ENCODE results near the gene ARMC3. TPM values are rescaled to one million over a fixed set of nuclear protein-coding genes. Genes with fewer than 3 reads are reported as not detected.

Gene ARMC3
- total RNA-seq, 2 experiments from 2014 or later, result not detected

- Mint-ChIP-seq H3K36me3 (ENCODE audit: low read depth) (no peaks in the 10 kb centered on the region), H3K4me3 (no peak overlapping the region), H3K9me3 (ENCODE audit: insufficient read depth) (no peaks in the 10 kb centered on the region), H3K27me3 (ENCODE audit: low read depth) (peaks cover 2% of the 10 kb centered on the region), H3K27ac (no peak overlapping the region), H3K4me1 (ENCODE audit: low read depth) (no peaks in the 10 kb centered on the region)
- CTCF ChIA-PET, result no interaction called here
- POLR2A ChIA-PET, result no interaction called here
- ATAC-seq (no peak), DNase-seq (no peak)
Observed at GRCh38 chr10:22934726-22935125, 6.9 kb downstream of the ARMC3 start.

GRCh38 chr10:22942437-22942836, 14.6 kb downstream of the ARMC3 start:
- Mint-ChIP-seq H3K27ac (no peak overlapping the region), H3K27me3 (ENCODE audit: low read depth) (peaks cover 2% of the 10 kb centered on the region), H3K9me3 (ENCODE audit: insufficient read depth) (no peaks in the 10 kb centered on the region), H3K36me3 (ENCODE audit: low read depth) (no peaks in the 10 kb centered on the region), H3K4me1 (ENCODE audit: low read depth) (peaks cover 4% of the 10 kb centered on the region), H3K4me3 (no peak overlapping the region)
- DNase-seq, result no peak
- ChIA-PET CTCF (no interaction called here), POLR2A (no interaction called here)
- no peak for ATAC-seq

GRCh38 chr10:22945934-22946673, 18.3 kb downstream of the ARMC3 start:
- Mint-ChIP-seq H3K4me1 (ENCODE audit: low read depth) (peaks cover 4% of the 10 kb centered on the region), H3K9me3 (ENCODE audit: insufficient read depth) (peaks cover 10% of the 10 kb centered on the region), H3K27ac (no peak overlapping the region), H3K4me3 (no peak overlapping the region), H3K36me3 (ENCODE audit: low read depth) (no peaks in the 10 kb centered on the region), H3K27me3 (ENCODE audit: low read depth) (no peaks in the 10 kb centered on the region)
- DNase-seq (no peak), ATAC-seq (no peak)
- CTCF ChIA-PET, result interaction anchor here (0.6 kb wide), 1 partner anchor 953 kb away, joined by 3 read pairs; no protein-coding TSS in a partner anchor
- POLR2A ChIA-PET, result no interaction called here

GRCh38 chr10:22954970-22955369, 27.1 kb downstream of the ARMC3 start:
- POLR2A ChIA-PET, result interaction anchor here (0.6 kb wide), 1 partner anchor 430 kb away, joined by 4 read pairs; no protein-coding TSS in a partner anchor
- no peaks in the 10 kb centered on the region for H3K4me1 Mint-ChIP-seq (ENCODE audit: low read depth)
- no peak overlapping the region for H3K27ac Mint-ChIP-seq
- ATAC-seq, result no peak
- no peak for DNase-seq
- H3K27me3 Mint-ChIP-seq (ENCODE audit: low read depth), result peaks cover 2% of the 10 kb centered on the region
- no peaks in the 10 kb centered on the region for H3K36me3 Mint-ChIP-seq (ENCODE audit: low read depth)
- no peak overlapping the region for H3K4me3 Mint-ChIP-seq
- CTCF ChIA-PET, result interaction anchor here (1.1 kb wide), 1 partner anchor 10 kb away, joined by 3 read pairs; no protein-coding TSS in a partner anchor
- peaks cover under 1% of the 10 kb centered on the region for H3K9me3 Mint-ChIP-seq (ENCODE audit: insufficient read depth)

GRCh38 chr10:22958338-22958737, 30.5 kb downstream of the ARMC3 start:
- Mint-ChIP-seq H3K27ac (no peak overlapping the region), H3K36me3 (ENCODE audit: low read depth) (no peaks in the 10 kb centered on the region), H3K9me3 (ENCODE audit: insufficient read depth) (no peaks in the 10 kb centered on the region), H3K4me3 (no peak overlapping the region), H3K27me3 (ENCODE audit: low read depth) (peaks cover 3% of the 10 kb centered on the region), H3K4me1 (ENCODE audit: low read depth) (no peaks in the 10 kb centered on the region)
- ChIA-PET CTCF (no interaction called here), POLR2A (no interaction called here)
- DNase-seq (no peak), ATAC-seq (no peak)

- H3K4me1 Mint-ChIP-seq (ENCODE audit: low read depth), result no peaks in the 10 kb centered on the region
- H3K36me3 Mint-ChIP-seq (ENCODE audit: low read depth), result no peaks in the 10 kb centered on the region
- H3K27ac Mint-ChIP-seq, result no peak overlapping the region
- no peak for DNase-seq
- no peaks in the 10 kb centered on the region for H3K9me3 Mint-ChIP-seq (ENCODE audit: insufficient read depth)
- ATAC-seq, result no peak
- ChIA-PET CTCF (interaction anchor here (0.7 to 1.3 kb wide), 2 partner anchors 30 to 408 kb away, joined by 3 to 4 read pairs; no protein-coding TSS in a partner anchor), POLR2A (no interaction called here)
- no peak overlapping the region for H3K4me3 Mint-ChIP-seq
- peaks cover 3% of the 10 kb centered on the region for H3K27me3 Mint-ChIP-seq (ENCODE audit: low read depth)
Observed at GRCh38 chr10:22959292-22959691, 31.4 kb downstream of the ARMC3 start.

- H3K4me3 Mint-ChIP-seq, result no peak overlapping the region
- ATAC-seq (no peak), DNase-seq (no peak)
- H3K9me3 Mint-ChIP-seq (ENCODE audit: insufficient read depth), result no peaks in the 10 kb centered on the region
- H3K27me3 Mint-ChIP-seq (ENCODE audit: low read depth), result peaks cover 3% of the 10 kb centered on the region
- H3K36me3 Mint-ChIP-seq (ENCODE audit: low read depth), result no peaks in the 10 kb centered on the region
- ChIA-PET POLR2A (no interaction called here), CTCF (interaction anchor here (0.7 to 1.3 kb wide), 3 partner anchors 29 to 408 kb away, joined by 3 to 4 read pairs (median 4); no protein-coding TSS in a partner anchor)
- H3K4me1 Mint-ChIP-seq (ENCODE audit: low read depth), result no peaks in the 10 kb centered on the region
- no peak overlapping the region for H3K27ac Mint-ChIP-seq
Observed at GRCh38 chr10:22959950-22960349, 32.1 kb downstream of the ARMC3 start.

- Mint-ChIP-seq H3K9me3 (ENCODE audit: insufficient read depth) (no peaks in the 10 kb centered on the region), H3K4me3 (no peak overlapping the region), H3K4me1 (ENCODE audit: low read depth) (no peaks in the 10 kb centered on the region), H3K27ac (no peak overlapping the region), H3K36me3 (ENCODE audit: low read depth) (no peaks in the 10 kb centered on the region), H3K27me3 (ENCODE audit: low read depth) (peaks cover 3% of the 10 kb centered on the region)
- no peak for DNase-seq
- ChIA-PET CTCF (no interaction called here), POLR2A (no interaction called here)
- no peak for ATAC-seq
Observed at GRCh38 chr10:22962817-22963216, 35.0 kb downstream of the ARMC3 start.

- H3K36me3 Mint-ChIP-seq (ENCODE audit: low read depth), result no peaks in the 10 kb centered on the region
- POLR2A ChIA-PET, result no interaction called here
- H3K9me3 Mint-ChIP-seq (ENCODE audit: insufficient read depth), result no peaks in the 10 kb centered on the region
- no peak for ATAC-seq
- no peaks in the 10 kb centered on the region for H3K27me3 Mint-ChIP-seq (ENCODE audit: low read depth)
- no peaks in the 10 kb centered on the region for H3K4me1 Mint-ChIP-seq (ENCODE audit: low read depth)
- no peak for DNase-seq
- no peak overlapping the region for H3K4me3 Mint-ChIP-seq
- CTCF ChIA-PET, result no interaction called here
- H3K27ac Mint-ChIP-seq, result no peak overlapping the region
Observed at GRCh38 chr10:22969704-22970103, 41.9 kb downstream of the ARMC3 start.

- Mint-ChIP-seq H3K27ac (no peak overlapping the region), H3K4me3 (no peak overlapping the region), H3K27me3 (ENCODE audit: low read depth) (peaks cover 14% of the 10 kb centered on the region), H3K9me3 (ENCODE audit: insufficient read depth) (no peaks in the 10 kb centered on the region), H3K36me3 (ENCODE audit: low read depth) (no peaks in the 10 kb centered on the region), H3K4me1 (ENCODE audit: low read depth) (no peaks in the 10 kb centered on the region)
- ChIA-PET POLR2A (no interaction called here), CTCF (no interaction called here)
- no peak for ATAC-seq
- DNase-seq, result no peak
Observed at GRCh38 chr10:22976534-22976933, 48.7 kb downstream of the ARMC3 start.

- Mint-ChIP-seq H3K36me3 (ENCODE audit: low read depth) (no peaks in the 10 kb centered on the region), H3K4me1 (ENCODE audit: low read depth) (no peaks in the 10 kb centered on the region), H3K4me3 (no peak overlapping the region), H3K27ac (no peak overlapping the region), H3K27me3 (ENCODE audit: low read depth) (peaks cover 14% of the 10 kb centered on the region), H3K9me3 (ENCODE audit: insufficient read depth) (no peaks in the 10 kb centered on the region)
- POLR2A ChIA-PET, result no interaction called here
- CTCF ChIA-PET, result no interaction called here
- DNase-seq, result no peak
- ATAC-seq, result no peak
Observed at GRCh38 chr10:22977751-22978150, 49.9 kb downstream of the ARMC3 start.

- H3K27me3 Mint-ChIP-seq (ENCODE audit: low read depth), result peaks cover 14% of the 10 kb centered on the region
- POLR2A ChIA-PET, result no interaction called here
- no peaks in the 10 kb centered on the region for H3K4me1 Mint-ChIP-seq (ENCODE audit: low read depth)
- no peak for ATAC-seq
- CTCF ChIA-PET, result no interaction called here
- no peak for DNase-seq
- H3K27ac Mint-ChIP-seq, result no peak overlapping the region
- no peak overlapping the region for H3K4me3 Mint-ChIP-seq
- H3K36me3 Mint-ChIP-seq (ENCODE audit: low read depth), result no peaks in the 10 kb centered on the region
- no peaks in the 10 kb centered on the region for H3K9me3 Mint-ChIP-seq (ENCODE audit: insufficient read depth)
Observed at GRCh38 chr10:22978287-22978686, 50.4 kb downstream of the ARMC3 start.

- Mint-ChIP-seq H3K9me3 (ENCODE audit: insufficient read depth) (no peaks in the 10 kb centered on the region), H3K27me3 (ENCODE audit: low read depth) (peaks cover 14% of the 10 kb centered on the region), H3K4me1 (ENCODE audit: low read depth) (peaks cover 5% of the 10 kb centered on the region), H3K27ac (no peak overlapping the region), H3K36me3 (ENCODE audit: low read depth) (no peaks in the 10 kb centered on the region), H3K4me3 (no peak overlapping the region)
- no peak for ATAC-seq
- DNase-seq, result no peak
- ChIA-PET POLR2A (no interaction called here), CTCF (interaction anchor here (1.0 kb wide), 1 partner anchor 10 kb away, joined by 5 read pairs; no protein-coding TSS in a partner anchor)
Observed at GRCh38 chr10:22978918-22979317, 51.1 kb downstream of the ARMC3 start.
